GM18858 (cell line): ENCODE measurements around the gene ZNF212.

ENCODE experiments used
- ATAC-seq: cut with Tn5 transposase; IDR thresholded peaks from one replicate; pipeline ENCODE4 v1.9.1; 2021; ENCODE audit not compliant: unreplicated experiment

ZNF212 gene

DNA sequence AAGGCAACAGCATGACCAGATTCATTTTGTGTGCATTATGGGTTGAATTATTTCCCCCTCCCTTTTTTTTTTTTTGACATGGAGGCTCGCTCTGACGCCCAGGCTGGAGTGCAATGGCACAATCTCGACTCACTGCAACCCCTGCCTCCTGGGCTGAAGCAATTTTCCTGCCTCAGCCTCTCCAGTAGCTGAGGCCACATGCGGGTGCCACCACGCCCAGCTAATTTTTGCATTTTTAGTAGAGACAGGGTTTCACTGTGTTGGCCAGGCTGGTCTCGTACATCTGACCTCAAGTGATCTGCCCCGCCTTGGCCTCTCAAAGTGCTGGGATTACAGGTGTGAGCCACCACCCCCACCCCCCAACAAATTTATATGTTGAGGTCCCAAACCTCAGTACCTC is 64.6 kb downstream of the ZNF212 start:
- ATAC-seq, result no peak
